DMS79 (cell line): ENCODE measurements around the gene SPATS1.

Source experiments
- DNase-seq: peaks from one replicate; lab custom pipeline; 2025; lab: John Stamatoyannopoulos, UW

SPATS1 gene, protein sequence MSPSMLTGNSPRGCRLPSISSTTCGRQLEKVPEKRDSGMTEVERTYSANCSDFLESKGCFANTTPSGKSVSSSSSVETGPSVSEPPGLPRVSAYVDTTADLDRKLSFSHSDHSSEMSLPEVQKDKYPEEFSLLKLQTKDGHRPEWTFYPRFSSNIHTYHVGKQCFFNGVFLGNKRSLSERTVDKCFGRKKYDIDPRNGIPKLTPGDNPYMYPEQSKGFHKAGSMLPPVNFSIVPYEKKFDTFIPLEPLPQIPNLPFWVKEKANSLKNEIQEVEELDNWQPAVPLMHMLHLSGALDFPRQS

GRCh38 chr6:44342489-44342888 lies at the start of gene SPATS1:
Gene SPATS1, plus strand, starts transcription at chr6:44342650. Its CDS starts 446 bp downstream, at chr6:44343096.
- DNase-seq: no peak

DNA sequence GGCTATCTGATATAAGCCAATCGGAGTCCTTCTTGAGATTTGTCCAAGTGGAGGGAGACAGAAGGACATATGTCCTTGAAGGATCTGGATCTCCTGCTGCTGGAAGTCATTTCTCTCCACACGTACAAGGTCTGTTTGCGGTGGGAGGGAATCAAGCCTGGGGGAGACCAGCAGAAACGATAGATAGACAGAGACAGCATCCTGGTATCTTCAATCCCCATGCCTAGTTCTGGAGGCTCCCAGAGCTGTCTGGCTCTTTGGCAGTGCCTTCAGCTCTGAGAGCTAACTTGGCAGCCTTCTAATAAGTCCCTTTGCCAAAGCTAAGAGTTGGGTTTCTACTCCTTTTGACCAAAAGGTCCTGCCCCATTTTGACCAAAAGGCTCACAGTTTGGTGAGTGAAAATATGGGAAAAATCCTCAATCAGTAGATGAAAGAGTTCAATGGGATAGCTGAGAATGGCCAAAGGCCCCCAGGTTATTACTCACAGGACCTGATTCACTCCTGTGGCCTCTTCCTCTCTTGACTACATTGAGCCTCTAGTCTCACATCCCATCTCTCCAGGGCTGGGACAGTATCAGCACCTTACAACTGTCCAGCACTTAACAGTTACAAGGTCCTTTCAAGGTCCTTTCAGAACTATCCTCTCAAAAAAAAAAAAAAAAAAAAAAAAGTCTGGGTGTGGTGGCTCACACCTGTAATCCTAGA lies 49.6 kb upstream of the SPATS1 start:
- DNase-seq: no peak

- DNase-seq: no peak
Measured at GRCh38 chr6:44294832-44295791, 47.3 kb upstream of the SPATS1 start.

DNA sequence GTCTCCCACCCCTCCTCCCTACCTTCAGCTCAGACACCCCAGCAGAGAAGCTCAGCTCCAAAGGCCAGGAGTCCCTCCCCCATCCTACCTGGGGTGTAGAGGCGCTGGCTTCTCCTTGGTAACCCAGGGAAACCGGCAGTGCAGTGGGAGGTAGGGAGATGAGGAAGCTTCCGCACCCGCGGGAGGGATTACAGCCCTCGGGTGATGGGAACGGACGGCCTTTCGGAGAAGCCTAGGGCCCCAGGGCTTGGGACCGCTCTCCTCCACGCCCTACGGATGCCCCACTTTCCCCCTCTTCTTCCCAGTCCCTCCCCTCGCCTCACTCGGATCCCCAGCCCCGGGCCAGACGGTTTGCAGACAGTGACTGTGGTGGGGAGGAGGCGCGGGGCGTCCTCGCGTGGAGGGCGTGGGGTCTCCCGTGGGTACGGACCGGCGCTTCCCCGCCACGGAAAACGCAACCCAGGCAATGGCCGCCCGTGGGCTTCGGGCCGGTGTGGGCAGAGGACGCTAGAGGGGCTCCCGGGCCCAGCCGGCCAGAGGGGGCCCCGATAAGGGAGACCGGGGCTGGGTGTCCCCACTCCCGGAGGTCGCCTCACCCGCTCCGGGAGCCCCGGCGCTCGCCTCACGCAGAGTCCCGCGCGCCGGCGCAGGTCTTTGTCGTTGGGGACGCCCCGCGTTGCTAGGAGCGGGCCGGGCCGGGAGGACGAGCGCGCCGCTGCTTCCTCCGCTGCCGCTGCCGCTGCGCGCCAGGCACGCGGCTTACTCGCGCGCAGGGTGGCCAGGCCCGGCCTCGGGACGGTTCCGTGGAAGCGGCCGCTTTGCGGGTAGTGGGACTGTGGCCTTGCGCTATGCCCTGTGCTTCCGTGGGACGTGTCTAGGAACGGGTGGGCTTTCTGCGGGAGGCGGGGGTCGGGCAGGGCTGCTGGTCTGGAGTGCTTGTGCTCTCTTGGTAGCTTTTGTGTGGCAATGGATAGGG lies 45.1 kb upstream of the SPATS1 start:
- DNase-seq: peak; percentile 14

DNA sequence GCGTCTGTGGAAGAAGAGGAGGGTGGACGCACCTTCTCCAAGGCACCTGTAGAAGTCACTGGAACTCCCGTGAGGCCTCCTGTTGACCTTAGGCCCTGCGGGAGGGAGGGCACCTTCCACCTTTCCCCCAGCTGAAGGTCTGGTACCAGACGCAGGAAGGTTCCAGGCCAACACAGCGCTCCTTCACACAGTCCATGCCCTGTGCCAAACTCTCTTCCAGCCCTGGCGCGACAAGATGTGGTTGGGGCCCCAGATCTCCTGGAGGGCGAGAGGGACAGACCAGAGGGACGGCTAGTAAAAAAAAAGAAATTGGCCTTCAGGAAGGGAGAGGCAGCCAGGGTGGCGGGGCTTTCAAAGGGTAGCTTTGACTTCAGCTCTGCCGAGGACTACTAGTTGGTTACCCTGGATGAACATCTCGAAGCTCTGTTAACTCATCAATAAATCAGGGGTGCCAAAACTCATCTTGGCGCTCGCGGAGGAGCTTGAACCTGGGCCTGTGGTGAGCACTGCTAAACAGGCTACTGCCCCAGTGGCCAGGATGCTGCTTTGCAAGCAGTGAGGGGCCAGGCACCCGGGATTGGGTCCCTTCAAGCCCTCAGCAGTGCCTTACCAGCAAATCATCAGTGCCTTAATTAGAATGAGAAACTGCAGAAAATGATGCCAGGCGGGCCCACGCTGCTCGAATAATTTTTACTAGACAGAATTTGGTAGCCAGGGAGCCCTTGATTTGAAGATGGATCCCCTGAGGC lies 44.2 kb upstream of the SPATS1 start:
- no peak for DNase-seq

- no peak for DNase-seq
Measured at GRCh38 chr6:44298864-44299263, 43.6 kb upstream of the SPATS1 start.

DNA sequence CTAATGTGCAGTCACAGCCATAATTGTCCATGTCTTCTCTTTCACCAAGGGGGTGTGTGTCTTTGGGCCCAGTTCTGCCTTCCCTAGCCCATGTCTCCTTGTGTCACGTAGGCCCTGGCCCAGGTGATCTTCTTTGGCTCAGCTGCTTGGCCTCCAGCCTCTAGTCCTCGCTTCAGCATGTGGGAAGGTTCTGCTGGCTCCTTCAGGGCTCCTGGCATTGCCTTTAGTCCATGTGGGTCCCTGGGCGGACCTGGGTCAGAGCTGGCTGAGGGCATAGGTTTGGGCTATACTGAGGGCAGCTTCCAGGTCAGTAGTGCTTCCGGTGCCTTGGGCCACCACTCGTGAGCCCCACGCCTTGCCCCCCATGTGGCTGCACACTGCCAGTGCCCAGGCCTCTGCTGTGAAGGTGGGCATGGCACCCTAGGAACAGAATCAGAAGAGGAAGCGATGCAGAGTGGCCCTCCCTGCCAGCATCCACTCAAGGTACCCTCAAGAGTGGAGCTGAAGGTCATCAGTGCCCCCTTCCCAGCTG lies 42.1 kb upstream of the SPATS1 start:
- DNase-seq: no peak

GRCh38 chr6:44301106-44301505 lies 41.3 kb upstream of the SPATS1 start:
- no peak for DNase-seq

DNA sequence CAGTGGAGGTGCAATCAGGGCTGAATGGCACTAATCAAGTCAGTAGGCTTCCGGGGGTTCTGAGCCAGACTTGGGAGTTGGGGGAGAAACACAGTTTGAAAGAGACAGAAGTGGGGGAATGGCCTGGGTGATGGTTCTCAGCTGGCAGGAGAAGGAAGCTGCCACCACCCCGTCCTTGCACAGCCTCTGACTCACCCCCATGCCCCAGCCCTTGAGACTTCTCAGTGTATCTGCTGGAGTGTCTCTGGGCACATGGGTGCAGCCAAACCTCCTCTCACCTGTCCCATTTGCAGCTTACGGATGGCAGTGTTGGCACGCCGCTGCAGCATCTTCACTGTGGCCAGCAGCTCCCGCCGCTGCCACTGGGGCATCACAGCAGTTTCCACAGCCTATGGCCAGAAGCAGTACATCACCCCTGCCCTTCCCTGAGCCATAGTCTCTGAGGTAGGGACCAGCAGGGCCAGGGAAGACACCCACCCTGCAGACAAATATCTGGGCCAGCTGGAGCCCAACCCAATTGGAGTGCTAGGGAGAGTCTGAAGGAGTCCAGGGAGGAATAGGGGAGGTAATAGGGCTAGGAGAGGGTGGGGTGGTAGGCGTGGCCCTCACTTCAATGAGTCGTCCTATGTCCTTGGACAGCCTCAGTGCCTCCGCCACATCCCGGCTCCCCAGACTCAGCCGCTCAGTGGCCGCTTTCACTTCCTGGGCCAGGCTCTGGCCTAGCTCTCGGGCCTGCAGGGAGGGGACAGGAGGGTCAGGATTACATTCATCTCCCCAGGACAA lies 40.5 kb upstream of the SPATS1 start:
- no peak for DNase-seq

- no peak for DNase-seq
Measured at GRCh38 chr6:44302856-44303255, 39.6 kb upstream of the SPATS1 start.

DNA sequence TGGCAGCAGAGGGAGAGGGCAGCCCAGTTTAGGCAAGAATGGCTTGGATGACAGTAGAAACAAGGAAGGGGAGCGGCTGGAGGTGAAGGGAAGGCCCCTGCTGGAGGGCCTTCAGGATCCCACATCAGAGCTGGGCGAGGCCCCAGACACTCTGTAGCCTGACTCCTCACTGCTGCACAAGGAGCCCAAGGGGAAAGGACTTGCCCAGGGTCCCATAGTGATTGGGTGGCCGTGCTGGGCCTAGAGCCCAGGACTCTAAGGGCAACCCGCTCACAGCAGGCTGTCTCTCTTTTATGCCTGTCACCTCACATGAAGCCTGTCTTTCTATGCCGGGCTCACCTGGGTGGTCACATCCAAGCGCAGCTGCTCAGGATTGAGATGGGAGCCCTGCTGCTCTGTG lies 38.6 kb upstream of the SPATS1 start:
- DNase-seq: no peak

- no peak for DNase-seq
Measured at GRCh38 chr6:44304282-44305199, 37.9 kb upstream of the SPATS1 start.

DNA sequence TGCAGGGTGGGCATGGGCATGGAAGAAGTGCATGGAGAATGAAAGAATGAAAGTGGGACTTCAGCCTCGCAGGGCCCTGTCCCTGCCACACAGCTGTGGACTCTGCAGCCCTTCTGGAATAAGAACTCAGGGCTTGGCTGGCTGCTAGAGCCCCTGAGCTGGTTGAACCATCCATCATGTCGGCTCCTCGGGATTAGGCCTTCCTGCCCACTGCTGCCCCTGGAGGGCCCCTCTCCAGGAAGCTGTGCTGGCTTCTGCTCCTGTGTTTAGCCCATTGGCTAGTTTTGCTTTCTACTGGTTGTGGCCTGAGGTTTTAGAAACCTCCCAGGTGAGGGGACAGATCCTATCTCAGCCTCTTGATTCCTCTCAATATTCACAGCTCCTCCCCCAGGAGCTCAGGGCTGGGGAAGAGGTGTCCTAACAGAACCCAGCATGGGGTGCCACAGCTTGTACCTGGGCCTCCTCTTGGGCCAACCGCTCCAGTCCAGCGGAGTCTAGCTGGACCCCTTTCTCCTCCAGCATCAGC lies 37.2 kb upstream of the SPATS1 start:
- DNase-seq: no peak

GRCh38 chr6:44306710-44307109 lies 35.7 kb upstream of the SPATS1 start:
- no peak for DNase-seq

DNA sequence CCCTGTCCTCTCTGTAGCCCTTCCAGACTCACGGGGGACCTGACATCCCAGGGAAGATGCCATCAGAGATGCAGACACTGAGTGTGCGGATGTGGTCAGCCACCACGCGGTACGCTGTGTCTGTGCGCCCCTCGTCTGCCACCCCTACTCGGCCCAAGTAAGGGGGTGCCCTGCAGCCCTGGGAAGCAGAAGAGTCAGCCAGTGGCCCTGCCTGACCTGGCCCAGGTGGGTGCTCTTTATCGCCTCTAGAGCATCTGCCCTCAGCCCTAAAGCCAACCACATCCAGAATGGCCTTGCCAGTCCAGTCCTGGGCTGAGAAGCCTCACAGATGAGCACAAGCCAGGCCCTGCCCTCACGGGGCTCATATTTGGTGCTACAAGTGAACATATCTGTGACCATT lies 35.2 kb upstream of the SPATS1 start:
- DNase-seq: no peak

DNA sequence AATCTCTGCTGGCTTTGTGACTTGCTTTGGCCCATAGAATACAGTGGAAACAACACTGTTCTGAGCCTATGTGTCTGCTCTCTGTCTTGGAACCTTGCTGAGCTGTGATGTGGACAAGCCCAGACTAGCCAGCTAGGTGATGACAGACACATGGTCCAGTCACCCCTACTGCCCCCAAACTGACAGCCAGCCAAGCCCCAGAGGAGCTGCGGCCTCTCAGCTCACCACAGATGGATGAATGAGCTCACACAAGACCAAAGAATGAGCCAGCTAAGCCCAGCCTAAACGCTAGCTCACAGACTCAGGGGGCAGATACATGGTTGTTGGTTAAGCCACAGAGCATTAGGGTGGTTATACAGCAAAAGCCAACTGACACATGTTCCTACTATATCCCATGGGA lies 33.4 kb upstream of the SPATS1 start:
- DNase-seq: no peak

DNA sequence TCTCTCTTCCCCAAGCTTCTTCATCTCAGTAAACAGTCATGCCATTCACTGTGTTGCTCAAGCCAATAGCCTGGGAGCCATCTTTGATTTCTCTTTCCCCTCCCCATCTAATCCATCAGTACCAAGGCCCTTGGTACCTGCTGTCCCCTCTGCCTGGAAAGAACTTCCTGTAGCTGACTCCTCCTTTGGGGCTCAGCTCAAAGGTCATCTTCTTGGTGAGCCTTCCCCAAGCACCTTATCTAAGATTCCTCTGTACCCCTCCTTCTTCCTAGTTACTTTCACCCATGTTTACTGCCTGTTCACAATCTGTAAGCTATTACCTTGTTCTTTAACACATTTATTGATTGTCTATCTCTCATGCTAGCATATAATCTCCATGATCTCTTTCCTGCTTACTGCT lies 32.8 kb upstream of the SPATS1 start:
- no peak for DNase-seq

- DNase-seq: no peak
Measured at GRCh38 chr6:44310241-44310640, 32.2 kb upstream of the SPATS1 start.
